UCSD-AML1 (cell line): ENCODE results near the gene DAB2IP.

Experiments
- DNase-seq: peaks from one replicate; lab custom pipeline; 2025; ENCODE audit not compliant: unreplicated experiment; lab: John Stamatoyannopoulos, UW

Gene DAB2IP

GRCh38 chr9:121662359-121662758, 10.9 kb downstream of the DAB2IP start:
- no peak for DNase-seq

- DNase-seq, result no peak
Observed at GRCh38 chr9:121662891-121663580, 11.6 kb downstream of the DAB2IP start.

- no peak for DNase-seq
Observed at GRCh38 chr9:121663591-121663990, 12.2 kb downstream of the DAB2IP start.

DNA sequence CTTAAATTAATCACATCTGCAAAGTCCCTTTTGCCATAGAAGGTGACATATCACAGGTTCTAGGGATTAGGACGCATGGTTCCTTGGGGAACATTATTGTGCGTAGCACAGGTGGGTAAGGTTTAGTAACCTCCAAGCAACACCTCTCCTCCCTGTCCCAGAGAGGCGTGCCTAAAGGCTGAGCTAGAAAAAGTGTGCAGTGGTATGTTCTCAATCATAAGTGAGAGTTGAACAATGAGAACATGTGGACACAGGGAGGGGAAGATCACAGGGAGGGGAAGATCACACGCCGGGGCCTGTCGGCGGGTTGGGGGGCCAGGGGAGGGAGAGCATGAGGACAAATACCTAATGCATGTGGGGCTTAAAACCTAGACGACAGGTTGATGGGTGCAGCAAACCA, 14.9 kb downstream of the DAB2IP start:
- no peak for DNase-seq

DNA sequence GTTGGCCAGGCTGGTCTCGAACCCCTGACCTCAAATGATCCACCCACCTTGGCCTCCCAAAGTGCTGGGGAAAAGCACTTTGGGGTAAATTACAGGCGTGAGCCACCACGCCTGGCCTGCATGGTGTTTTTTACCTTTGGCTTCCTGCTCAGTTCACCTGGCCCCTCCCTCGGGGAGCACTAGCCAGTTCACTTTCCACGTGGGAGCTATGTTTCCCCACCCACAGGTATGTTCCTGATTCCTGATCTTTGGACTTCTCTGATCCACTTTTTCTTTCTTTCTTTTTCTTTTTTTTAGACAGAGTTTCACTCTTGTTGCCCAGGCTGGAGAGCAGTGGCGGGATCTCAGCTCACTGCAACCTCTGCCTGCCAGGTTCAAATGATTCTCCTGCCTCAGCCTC, 15.8 kb downstream of the DAB2IP start:
- no peak for DNase-seq

- DNase-seq, result no peak
Observed at GRCh38 chr9:121667890-121668289, 16.5 kb downstream of the DAB2IP start.

- DNase-seq, result no peak
Observed at GRCh38 chr9:121670431-121670830, 19.0 kb downstream of the DAB2IP start.

- no peak for DNase-seq
Observed at GRCh38 chr9:121671612-121672155, 20.2 kb downstream of the DAB2IP start.

DNA sequence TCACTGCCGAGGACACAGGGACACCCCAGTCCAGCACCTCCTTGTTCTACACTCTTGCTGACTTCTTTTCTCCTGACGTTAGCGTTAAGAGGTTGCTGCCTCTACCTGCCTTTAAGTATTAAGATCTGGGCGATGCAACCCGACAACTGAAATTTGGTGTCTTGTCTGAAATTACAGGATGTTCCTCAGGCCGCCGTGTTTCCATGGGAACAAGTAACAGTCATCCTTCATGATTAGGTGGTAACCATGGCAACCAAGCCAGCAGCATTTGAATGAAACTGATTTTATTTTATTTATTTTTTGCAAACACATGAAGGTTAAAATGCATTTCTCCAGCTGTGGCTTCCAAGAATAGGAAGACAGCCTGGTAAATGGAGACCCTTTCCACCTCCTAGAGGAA, 20.8 kb downstream of the DAB2IP start:
- no peak for DNase-seq

DNA sequence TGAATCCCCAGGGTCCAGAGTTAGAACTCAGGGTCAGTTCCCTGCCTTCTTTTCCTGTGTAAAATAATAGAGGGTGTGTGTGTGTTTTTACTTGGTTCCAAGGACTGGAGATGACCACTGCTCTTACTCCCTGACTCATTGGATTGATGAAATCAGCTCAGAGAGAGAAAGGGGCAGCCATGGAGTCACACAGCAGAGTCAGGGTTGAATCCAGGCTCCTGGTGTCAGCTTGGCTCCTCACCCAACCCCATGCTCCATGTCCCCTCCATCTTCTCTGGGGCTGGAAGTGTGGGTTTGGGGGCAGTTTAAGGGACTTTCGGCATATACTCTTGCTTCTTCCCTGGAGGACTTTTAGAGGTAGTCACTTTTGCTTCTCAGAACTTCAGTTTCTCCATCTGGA, 21.6 kb downstream of the DAB2IP start:
- DNase-seq, result no peak

GRCh38 chr9:121673576-121673975, 22.1 kb downstream of the DAB2IP start:
- no peak for DNase-seq

- no peak for DNase-seq
Observed at GRCh38 chr9:121674017-121674416, 22.6 kb downstream of the DAB2IP start.

GRCh38 chr9:121674952-121675351, 23.5 kb downstream of the DAB2IP start:
- DNase-seq, result no peak

- no peak for DNase-seq
Observed at GRCh38 chr9:121675381-121675780, 23.9 kb downstream of the DAB2IP start.

- DNase-seq, result no peak
Observed at GRCh38 chr9:121675969-121676822, 24.8 kb downstream of the DAB2IP start.

DNA sequence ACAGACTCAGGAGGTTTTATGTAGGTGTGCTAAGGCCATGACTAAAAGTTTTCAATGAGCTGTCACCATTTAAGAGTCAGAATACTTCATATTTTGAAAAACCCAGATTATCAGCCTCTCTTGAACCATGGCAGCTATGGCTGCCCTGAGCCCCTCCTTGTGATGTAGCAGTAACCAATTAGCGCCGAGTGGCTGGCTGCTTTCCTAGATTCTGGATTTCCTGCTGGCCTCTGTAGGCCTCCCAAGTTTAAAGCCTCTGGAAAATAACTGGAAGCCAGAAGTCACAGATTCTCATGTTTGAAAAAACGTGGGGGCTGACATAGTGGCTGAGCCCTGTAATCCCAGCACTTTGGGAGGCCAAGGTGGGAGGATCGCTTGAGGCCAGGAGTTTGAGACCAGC, 25.5 kb downstream of the DAB2IP start:
- DNase-seq, result no peak

DNA sequence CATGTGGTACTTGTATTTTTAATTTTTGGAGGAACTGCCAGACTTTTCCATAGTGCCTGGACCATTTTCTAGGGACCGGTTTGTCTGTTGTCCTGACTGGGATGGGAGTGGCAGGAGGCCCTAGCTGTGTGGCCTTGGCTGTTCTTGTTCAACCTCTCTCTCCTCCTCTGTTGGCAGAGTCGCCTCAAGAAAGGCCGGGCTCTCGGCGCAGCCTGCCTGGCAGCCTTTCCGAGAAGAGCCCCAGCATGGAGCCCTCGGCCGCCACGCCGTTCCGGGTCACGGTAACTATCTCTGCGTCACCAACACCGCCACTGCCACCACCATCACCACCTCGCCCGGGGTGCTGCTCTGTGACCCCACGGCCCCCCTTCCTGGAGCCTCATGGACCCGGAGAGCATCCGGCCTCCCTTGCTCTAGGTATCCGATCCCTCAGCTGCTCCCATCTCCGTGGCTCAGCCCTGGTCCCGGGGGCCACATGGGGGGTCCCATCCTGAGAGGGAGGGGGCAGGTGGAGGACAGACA, 27.1 kb downstream of the DAB2IP start:
- no peak for DNase-seq

GRCh38 chr9:121679901-121680635, 28.6 kb downstream of the DAB2IP start:
- no peak for DNase-seq

DNA sequence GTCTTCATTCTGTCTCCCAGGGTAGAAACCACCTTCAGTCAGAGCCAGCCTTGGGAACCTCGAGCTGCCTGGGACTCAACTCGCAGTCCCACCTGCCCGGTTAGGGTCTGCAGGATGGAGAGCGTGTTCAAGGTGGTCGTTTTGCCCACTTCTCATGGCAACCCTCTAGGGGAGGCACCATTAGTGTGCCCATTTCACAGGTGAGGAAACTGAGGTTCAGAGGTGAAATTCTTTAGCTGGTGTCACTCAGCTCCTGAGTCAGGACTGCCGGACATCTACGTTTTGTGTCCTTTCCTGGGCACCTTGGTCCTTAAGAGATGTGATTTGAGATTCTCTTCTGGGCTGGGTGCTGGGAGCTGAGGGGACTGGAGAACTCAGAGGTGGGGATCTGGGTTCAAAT, 30.0 kb downstream of the DAB2IP start:
- no peak for DNase-seq

DNA sequence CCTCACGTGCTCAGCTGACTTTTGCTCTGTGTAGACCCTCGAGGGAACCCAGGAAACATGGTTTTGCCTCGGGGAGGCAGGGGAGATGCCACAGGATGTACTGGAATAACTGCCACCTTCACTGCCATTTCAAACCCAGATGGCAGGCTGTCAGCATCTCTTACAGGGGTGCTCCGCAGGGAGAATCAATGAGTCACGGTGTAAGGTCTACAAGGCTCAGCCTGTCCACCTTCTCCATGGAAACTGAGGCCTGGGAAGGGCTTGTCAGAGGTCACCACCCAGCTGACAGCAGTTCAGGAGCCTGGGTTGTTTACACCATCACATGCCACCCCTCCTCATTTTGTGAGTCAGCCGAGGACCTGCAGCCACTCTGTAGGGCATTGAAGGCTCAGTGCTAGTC, 30.8 kb downstream of the DAB2IP start:
- DNase-seq, result no peak

DNA sequence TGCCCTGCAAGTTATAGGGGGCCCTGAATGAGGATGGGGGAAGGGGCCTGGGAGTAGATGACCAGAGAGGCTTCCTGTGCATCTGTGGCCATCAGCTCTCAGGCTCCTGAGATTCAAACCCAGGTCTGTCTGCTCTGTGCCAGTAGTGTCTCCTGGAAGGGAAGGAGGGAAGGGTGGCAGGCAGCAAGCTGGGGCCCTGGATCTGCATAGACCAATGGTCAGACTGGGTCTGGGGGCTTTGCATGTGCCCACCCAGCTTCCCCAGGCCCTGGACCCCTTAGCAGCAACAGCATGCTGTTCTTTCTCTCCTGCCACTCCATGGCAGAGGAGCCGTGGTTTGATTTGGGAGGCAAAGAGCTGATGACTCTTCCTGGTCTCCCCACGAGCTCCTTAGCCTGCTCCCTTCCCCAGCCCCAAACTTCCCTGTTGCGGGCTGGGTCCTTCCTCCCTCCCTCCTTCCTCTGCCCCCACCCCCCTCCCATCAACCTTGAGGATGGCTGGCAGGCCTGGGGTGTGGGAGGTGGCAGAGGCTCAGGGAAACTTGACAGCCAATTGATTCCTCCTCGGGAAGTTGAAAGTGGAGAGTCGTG, 31.6 kb downstream of the DAB2IP start:
- DNase-seq, result peak; percentile 57
